Heart right ventricle (tissue), 16 donors: Measurements from ENCODE around the gene GRM8. TPM values are rescaled to one million over a fixed set of nuclear protein-coding genes. Genes with fewer than 3 reads are reported as not detected.

Experiments
- ATAC-seq, 8 donors: fragments of 200-7000 bp; cut with Tn5 transposase; one replicate each; pipeline ENCODE4 v1.9.1; 2020; ENCODE audit warnings: mild to moderate bottlenecking in 8 of 8, moderate library complexity in 8 of 8, moderate number of reproducible peaks in 1 of 8
- DNase-seq, 2 donors: peaks; one replicate each; pipeline ENCODE4 v3.0.0-alpha.2; 2020
- H3K27ac ChIP-seq, 10 donors: fragments of 200-600 bp; sonication (generic) in 2 of 10; one replicate each; pipeline versions ENCODE4 v1.5.0 to v1.8.0; 2020 to 2022; ENCODE audit warnings: mild to moderate bottlenecking in 3 of 10
- H3K27me3 ChIP-seq, 7 donors: fragments of 200-600 bp; one replicate each; pipeline ENCODE4 v1.8.0; 2021 to 2022; ENCODE audit warnings: mild to moderate bottlenecking in 2 of 7
- H3K36me3 ChIP-seq, 9 donors: fragments of 200-600 bp; sonication (generic) in 1 of 9; one replicate each; pipeline versions ENCODE4 v1.5.0 to v1.8.0; 2020 to 2022; ENCODE audit warnings: mild to moderate bottlenecking in 2 of 9
- H3K4me1 ChIP-seq, 9 donors: fragments of 200-600 bp; sonication (generic) in 1 of 9; one replicate each; pipeline versions ENCODE4 v1.5.0 to v1.8.0; 2020 to 2022; ENCODE audit warnings: mild to moderate bottlenecking in 4 of 9
- H3K4me3 ChIP-seq, 10 donors: fragments of 200-600 bp; sonication (generic) in 2 of 10; one replicate each; pipeline versions ENCODE4 v1.5.0 to v1.8.0; 2020 to 2022; ENCODE audit warnings: mild to moderate bottlenecking in 7 of 10, moderate library complexity in 2 of 10
- H3K9me3 ChIP-seq, 11 donors: fragments of 200-600 bp in 10 of 11; sonication (generic) in 2 of 11; one replicate each; pipeline versions ENCODE4 v1.5.0 to v1.8.0; 2013 to 2022; ENCODE audit warnings: mild to moderate bottlenecking in 2 of 11, control low read depth in 1 of 11, moderate library complexity in 1 of 11
- WGBS, 2 donors: extraction: QIAGEN DNeasy Blood & Tissue Kit; methylation state at CpG; one replicate each; pipeline ENCODE4 v1.1.7; 2013; ENCODE audit warnings: inconsistent platforms in 1 of 2; 5-methylcytosine and 5-hydroxymethylcytosine counted together
- intact Hi-C, 10 donors: fragments of 100-400 bp; cut with DNase I; formaldehyde crosslinking; loops; one replicate each; pipeline versions ENCODE4 v1.11.1 to v1.14.2; 2022
- polyA plus RNA-seq, 2 donors: library from polyadenylated mRNA; stranded (reverse); fragments of 200-250 nt; gene quantifications; one replicate each; pipeline ENCODE4 v1.2.3, GENCODE V29; 2013
- total RNA-seq, 10 donors: library from RNA; stranded (reverse); fragmentation: NEBNext Ultra II Directional in 3 of 10; extraction: Animal tissue kit (Norgen Biotek cat#: 25700) in 3 of 10; gene quantifications; one replicate each; pipeline versions ENCODE4 v1.2.1 to v1.2.4, GENCODE V29; 2021 to 2023
- TF ChIP-seq, protein P1 (sequence below), 9 donors: fragments of 200-600 bp; sonication (generic) in 2 of 9; IDR thresholded peaks; one replicate each; pipeline versions ENCODE4 v1.5.0 to v1.8.0; 2021 to 2022; ENCODE audit warnings: antibody characterized with exemption in 9 of 9, mild to moderate bottlenecking in 5 of 9, moderate library complexity in 1 of 9
- donor health status: Arrhythmogenic right ventricular cardiomyopathy.
- donor health status: ischemic (EF 13 %, LVEDD 7.1; RV severe dilation, severe dysfunction).
- donor health status: healthy with polysubstance abuse.
- donor health status: DM: no; HTN: yes; CAD: no.
- donor health status: DM: no; HTN: no; CAD: no.
- donor health status: ischemic (EF 25% LVEDD 6.9; RV normal size, moderate dysfunction).
- donor health status: ischemic (EF 25% LVEDD 5.7; RV mildly dilated, moderate dysfunction).
- donor health status: healthy.
- donor health status: DM: yes; HTN: yes; CAD: no.
- donor health status: Ischemic cardiomyopathy.
- donor health status: ischemic (EF 35%, LVEDD 5.7; RV mildly dilated, moderate dysfunction).
- donor health status: nonischemic (EF 11% LVEDD 7.7; RV severe dilation, severe dysfunction).
- donor health status: DM: yes; HTN: yes; CAD: no.
- donor health status: PGD.
- donor health status: ischemic (EF 29% LVEDD 5.4; RV normal size, mild dysfunction).
- donor health status: nonischemic (EF 23%, LVEDD 6.1; RV moderate dilation, normal function).

Gene GRM8
- total and polyA plus RNA-seq, 12 donors, result 0.13 to 0.68 (median 0.34) TPM; not detected in 5

DNA sequence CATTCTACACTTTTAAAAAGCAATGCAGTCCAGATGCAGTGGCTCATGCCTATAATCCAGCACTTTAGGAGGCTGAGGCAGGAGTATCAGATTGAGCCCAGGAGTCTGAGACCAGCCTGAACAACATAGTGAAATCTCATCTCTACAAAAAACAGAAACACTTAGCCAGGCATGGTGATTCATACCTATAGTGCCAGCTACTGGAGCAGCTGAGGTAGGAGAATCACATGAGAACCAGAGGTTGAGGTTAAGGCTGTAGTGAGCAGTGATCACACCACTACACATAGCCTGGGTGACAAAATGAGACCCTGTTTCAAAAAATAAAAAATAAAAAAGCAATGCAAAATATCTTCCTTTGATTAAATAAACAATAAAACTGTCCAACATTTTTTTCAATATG lies 205.2 kb downstream of the GRM8 start:
- intact Hi-C loops, result no loop called here
- DNase-seq, result no peak
- Histone ChIP-seq H3K27me3 (no peaks in the 10 kb centered on the region), H3K36me3 (no peaks in the 10 kb centered on the region), H3K9me3 (no peaks in the 10 kb centered on the region), H3K27ac (no peak overlapping the region), H3K4me1 (no peaks in the 10 kb centered on the region), H3K4me3 (no peak overlapping the region)
- ATAC-seq, result no peak
- TF ChIP-seq, protein P1, sequence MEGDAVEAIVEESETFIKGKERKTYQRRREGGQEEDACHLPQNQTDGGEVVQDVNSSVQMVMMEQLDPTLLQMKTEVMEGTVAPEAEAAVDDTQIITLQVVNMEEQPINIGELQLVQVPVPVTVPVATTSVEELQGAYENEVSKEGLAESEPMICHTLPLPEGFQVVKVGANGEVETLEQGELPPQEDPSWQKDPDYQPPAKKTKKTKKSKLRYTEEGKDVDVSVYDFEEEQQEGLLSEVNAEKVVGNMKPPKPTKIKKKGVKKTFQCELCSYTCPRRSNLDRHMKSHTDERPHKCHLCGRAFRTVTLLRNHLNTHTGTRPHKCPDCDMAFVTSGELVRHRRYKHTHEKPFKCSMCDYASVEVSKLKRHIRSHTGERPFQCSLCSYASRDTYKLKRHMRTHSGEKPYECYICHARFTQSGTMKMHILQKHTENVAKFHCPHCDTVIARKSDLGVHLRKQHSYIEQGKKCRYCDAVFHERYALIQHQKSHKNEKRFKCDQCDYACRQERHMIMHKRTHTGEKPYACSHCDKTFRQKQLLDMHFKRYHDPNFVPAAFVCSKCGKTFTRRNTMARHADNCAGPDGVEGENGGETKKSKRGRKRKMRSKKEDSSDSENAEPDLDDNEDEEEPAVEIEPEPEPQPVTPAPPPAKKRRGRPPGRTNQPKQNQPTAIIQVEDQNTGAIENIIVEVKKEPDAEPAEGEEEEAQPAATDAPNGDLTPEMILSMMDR (IDR thresholded peaks at IDR 0.05), result no peak

DNA sequence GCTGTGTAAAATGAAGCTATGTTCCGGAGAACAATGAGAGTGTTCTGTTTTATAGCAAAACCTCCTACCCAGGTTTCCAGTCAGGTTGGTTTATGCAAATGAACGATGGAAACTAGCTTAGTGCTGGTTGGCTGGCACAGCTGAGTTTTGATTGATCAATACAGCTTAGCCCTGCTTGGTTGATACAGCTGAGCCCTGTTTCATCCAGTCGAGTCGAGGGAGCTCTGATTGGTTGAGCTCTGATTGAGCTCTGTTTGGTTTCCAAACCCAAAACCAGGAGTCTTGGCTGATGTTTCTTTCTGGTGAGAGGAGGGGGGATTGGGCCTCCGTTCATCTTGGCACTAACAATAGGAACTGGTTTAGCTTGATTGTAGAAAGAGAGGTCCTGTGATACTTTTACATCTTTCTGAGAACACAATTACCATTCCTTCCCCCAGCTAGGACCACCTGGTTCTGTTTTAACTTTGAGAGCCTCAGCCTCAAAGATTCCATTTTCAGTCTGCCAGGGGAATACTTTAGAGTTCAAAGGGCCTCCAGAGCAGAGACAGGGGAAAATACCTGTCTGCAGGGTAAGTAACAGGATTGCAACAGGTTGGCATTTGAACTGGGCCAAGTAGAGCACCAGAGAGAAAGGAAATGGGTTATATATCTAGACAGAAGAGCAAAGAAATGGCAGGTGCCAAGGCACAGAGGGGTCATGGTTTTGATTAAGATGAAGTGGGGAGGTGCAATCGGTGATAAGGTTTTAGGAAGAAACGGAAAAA lies 210.9 kb downstream of the GRM8 start:
- H3K36me3 ChIP-seq, result no peaks in the 10 kb centered on the region
- intact Hi-C loops, result no loop called here
- 67 to 73% methylated on average over 7 of the region's 7 CpGs for WGBS, 2 donors
- no peak overlapping the region for H3K4me3 ChIP-seq
- ATAC-seq, result no peak
- H3K4me1 ChIP-seq, result no peaks in the 10 kb centered on the region
- no peak for DNase-seq
- TF ChIP-seq, protein P1 (IDR thresholded peaks at IDR 0.05), result no peak
- H3K9me3 ChIP-seq, result peaks cover 0 to 3% (median 0%) of the 10 kb centered on the region in 11 donors
- H3K27me3 ChIP-seq, result peaks cover 0 to 7% (median 0%) of the 10 kb centered on the region in 7 donors
- H3K27ac ChIP-seq, result no peak overlapping the region

DNA sequence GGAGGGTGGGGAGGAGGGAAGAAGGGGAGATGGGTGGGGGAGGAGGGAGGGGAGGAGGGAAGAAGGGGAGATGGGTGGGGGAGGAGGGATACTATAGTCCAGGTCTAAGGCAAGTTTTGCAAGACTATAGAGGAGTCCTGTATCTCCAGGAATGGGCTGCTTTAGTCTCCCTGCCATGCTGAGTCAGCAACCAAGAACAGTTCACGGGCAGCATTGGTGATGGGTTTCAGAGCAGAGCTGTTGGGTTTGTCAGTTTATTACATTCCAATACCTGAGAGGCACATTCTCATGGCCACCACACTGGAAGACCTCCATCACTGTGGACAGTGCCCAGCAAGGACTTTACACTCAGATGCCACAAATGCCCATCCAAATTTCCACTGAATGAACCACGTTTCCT lies 212.7 kb downstream of the GRM8 start:
- WGBS, 2 donors, result 70 to 76% methylated on average over 2 of the region's 2 CpGs
- Histone ChIP-seq H3K9me3 (peaks cover 0 to 3% (median 0%) of the 10 kb centered on the region in 11 donors), H3K27ac (no peak overlapping the region), H3K36me3 (no peaks in the 10 kb centered on the region), H3K4me3 (no peak overlapping the region), H3K4me1 (no peaks in the 10 kb centered on the region), H3K27me3 (peaks cover 0 to 7% (median 0%) of the 10 kb centered on the region in 7 donors)
- intact Hi-C loops, result no loop called here
- ATAC-seq, result no peak
- TF ChIP-seq, protein P1 (IDR thresholded peaks at IDR 0.05), result no peak
- DNase-seq, result no peak

DNA sequence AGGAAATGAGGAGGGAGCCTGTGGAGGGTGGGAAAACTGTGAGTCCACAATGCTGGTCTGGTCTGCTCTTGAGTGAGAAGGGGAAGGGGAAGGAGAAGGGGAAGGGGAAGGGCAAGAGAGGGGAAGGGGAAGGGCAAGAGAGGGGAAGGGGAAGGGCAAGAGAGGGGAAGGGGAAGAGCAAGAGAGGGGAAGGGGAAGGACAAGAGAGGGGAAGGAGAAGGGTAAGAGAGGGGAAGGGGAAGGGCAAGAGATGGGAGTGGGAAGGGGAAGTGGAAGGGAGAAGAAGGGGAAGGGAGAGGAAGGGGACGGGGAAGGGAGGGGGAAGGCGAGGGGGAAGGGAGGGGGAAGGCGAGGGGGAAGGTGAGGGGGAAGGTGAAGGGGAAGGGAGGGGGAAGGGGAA lies 213.2 kb downstream of the GRM8 start:
- intact Hi-C loops, result no loop called here
- no peak for DNase-seq
- no peaks in the 10 kb centered on the region for H3K4me1 ChIP-seq
- H3K9me3 ChIP-seq, result peaks cover 0 to 3% (median 0%) of the 10 kb centered on the region in 11 donors
- no peaks in the 10 kb centered on the region for H3K36me3 ChIP-seq
- peaks cover 0 to 7% (median 0%) of the 10 kb centered on the region in 7 donors for H3K27me3 ChIP-seq
- no peak for ATAC-seq
- TF ChIP-seq, protein P1 (IDR thresholded peaks at IDR 0.05), result no peak
- 86% methylated on average over 3 of the region's 3 CpGs; no CpG with 5 or more reads in 1 of the 2 donors for WGBS, 2 donors
- no peak overlapping the region for H3K4me3 ChIP-seq
- no peak overlapping the region for H3K27ac ChIP-seq
